ENCODE data around the gene ALOX15B.
"Not testable (repeated sequence)": the region's sequence is repeated elsewhere in the genome, so short reads cannot be mapped to it uniquely, and the experiment has no call there.

ALOX15B gene

DNA sequence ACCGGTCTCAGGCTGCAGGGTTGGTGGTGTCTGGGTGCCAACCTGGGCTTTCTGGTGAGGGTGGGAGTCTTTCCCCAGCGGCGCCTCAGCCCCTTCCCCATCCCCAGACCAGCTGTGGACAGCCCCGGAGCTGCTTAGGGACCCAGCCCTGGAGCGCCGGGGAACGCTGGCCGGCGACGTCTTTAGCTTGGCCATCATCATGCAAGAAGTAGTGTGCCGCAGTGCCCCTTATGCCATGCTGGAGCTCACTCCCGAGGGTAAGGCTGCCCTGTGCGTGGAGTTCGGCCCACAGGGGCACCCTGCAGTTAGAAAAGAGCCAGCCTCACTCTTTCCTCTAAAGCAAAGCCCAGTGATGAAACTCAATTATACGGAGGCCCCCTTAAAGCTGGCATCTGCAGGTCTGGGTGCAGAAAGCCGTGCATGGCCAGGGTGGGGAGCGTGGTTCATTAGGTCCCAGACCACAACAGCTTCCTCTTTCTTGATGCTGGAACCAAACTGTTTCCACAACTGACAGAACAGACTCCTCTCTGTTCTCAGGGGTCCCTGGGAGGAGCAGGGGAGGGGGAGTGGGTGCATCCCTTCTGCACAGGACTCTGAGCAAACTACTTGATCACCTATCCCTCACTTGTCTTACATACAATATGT is 25.7 kb upstream of the ALOX15B start:
- in situ Hi-C loops (cut with MboI; ENCODE audit: low sequenced_read_pairs) = no loop called here

- in situ Hi-C loops (cut with MboI; ENCODE audit: low sequenced_read_pairs) = no loop called here
Observed at GRCh38 chr17:8013731-8014557, 24.9 kb upstream of the ALOX15B start.

- in situ Hi-C loops (cut with MboI; ENCODE audit: low sequenced_read_pairs) = no loop called here
Observed at GRCh38 chr17:8014558-8014850, 24.4 kb upstream of the ALOX15B start.

- in situ Hi-C loops (cut with MboI; ENCODE audit: low sequenced_read_pairs) = no loop called here
Observed at GRCh38 chr17:8015236-8015956, 23.5 kb upstream of the ALOX15B start.

DNA sequence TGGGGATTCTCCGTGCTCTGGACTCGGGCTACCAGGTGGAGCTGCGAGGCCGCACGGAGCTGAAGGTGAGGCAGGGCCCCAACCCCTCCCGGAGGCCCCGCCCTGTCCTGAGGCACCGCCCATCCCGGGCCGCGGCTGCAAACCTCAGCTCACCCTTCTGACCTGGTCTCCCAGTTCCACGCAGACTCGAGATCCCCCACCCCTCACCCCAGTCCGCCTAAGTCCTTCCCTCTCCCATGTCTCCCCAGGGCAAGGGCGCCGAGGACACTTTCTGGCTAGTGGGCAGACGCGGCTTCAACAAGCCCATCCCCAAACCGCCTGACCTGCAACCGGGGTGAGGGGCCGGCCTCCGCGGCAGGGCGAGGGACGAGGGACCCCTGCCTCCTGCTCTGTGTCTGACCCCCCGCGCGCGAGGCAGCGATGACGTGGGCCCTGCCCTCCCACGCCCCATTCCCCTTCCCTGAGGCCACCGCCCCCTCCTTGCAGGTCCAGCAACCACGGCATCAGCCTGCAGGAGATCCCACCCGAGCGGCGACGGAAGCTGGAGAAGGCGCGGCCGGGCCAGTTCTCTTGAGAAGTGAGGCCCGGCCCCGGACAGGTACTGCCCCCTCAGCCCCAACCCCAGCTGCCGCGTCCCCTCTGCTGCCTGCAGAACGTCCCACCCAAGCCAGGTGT is 22.8 kb upstream of the ALOX15B start:
- in situ Hi-C loops (cut with MboI; ENCODE audit: low sequenced_read_pairs) = no loop called here

- in situ Hi-C loops (cut with MboI; ENCODE audit: low sequenced_read_pairs) = no loop called here
Observed at GRCh38 chr17:8016632-8017424, 22.0 kb upstream of the ALOX15B start.

GRCh38 chr17:8018436-8018835 is 20.4 kb upstream of the ALOX15B start:
- in situ Hi-C loops (cut with MboI; ENCODE audit: low sequenced_read_pairs) = no loop called here

DNA sequence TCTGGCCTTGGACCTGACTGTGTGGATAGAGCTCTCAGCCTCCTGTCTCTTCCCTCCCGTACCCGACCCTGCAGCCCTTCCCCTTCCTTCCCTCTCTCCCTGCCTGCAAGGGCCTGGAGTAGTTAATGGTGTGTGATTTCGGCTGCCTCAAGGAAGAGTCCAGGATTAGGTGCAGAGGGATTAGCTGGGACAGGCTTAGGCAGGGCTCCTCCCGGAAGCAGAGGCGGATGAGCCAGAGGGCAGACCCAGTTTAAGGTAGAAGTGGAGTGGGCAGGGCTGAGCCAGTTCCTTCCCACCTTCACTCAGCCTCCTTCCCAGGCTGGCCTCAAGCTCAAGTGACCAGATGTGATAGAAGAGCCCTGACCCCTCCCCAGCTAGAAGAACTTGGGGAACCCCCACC is 19.7 kb upstream of the ALOX15B start:
- in situ Hi-C loops (cut with MboI; ENCODE audit: low sequenced_read_pairs) = no loop called here

GRCh38 chr17:8019665-8020650 is 18.9 kb upstream of the ALOX15B start:
- in situ Hi-C loops (cut with MboI; ENCODE audit: low sequenced_read_pairs) = no loop called here

GRCh38 chr17:8020776-8021564 is 17.9 kb upstream of the ALOX15B start:
- in situ Hi-C loops (cut with MboI; ENCODE audit: low sequenced_read_pairs) = no loop called here

DNA sequence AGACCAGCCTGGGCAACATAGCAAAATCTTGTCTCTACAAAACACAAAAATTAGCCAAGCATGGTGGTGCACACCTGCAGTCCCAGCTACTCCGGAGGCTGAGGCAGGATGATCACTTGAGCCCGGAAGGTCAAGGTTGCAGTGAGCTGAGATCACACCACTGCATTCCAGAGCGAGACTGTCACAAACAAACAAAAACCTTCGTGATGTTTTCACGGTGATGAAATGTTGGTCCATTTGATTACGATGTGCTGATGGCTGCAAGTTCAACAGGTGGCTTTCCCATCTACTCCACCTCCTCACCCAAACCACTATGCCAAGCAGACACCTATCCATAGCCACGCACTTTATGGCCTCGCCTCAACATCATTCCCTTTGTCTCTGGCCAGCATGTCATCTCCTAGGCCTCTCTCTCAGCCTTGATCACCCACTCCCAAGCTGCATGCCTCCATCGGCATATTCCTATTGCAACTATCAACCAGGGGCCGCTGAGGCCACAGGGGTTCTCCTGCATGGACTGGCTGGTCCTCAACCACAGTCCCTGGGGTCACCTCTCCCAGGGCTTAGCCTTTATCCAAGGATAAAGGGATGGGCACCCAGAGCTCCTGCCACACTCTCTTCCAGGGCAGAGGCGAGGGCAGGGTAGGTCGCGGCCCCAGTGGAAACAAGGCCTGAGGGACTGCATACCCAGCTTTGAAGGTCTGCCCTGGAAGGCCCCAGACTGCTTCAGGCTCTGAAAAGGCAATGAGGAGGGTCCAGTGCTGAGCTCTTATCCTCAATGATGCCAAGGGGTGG is 17.1 kb upstream of the ALOX15B start:
- in situ Hi-C loops (cut with MboI; ENCODE audit: low sequenced_read_pairs) = no loop called here

DNA sequence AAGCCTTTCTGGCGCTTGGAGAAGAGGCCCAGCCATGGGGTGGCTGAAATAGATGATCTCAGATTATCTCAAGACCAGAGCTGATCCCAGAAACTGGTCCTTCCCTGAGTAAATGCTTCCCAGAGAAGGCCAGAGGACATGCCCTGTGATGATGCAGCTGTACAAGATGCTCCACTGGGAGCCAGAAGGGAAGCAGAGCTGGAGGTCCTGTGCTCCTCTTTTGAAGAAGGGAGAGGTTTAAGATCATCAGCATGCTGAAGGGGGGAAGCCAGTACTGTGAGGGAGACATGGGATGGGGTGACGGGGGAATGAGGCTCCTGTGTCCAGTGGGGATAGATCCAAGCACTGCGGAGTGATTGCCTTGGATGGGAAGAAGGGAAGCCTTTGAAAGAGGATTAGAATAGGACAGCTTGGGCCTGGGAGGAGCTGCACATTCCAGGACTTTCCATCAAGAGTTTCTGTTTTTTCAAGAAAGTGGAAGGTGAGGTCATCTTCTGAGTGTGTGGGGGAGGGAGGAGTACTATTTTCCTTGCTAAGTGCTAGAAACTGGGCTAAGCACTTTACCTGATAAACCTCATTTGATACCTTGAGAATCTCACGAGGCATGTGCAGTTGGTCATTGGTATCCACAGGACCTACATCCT is 16.4 kb upstream of the ALOX15B start:
- in situ Hi-C loops (cut with MboI; ENCODE audit: low sequenced_read_pairs) = no loop called here

DNA sequence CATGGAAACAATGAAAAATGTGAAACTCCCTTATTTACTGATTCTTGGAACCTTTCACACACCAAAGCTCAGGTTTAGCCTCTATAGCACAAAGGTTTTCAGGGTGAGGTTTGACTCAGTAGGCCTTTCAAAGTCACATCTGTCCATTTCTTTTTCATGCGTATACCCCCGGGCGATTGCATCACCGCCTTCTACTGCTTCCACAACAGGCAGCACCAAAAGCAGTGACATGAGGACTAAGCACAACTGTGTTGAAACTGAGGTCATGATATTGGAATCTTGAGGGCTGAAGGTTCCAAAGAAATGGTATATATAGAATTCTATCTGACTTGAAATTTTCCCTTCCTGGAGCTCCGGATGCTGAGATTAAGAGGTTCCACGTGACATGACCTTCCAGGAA is 14.7 kb upstream of the ALOX15B start:
- in situ Hi-C loops (cut with MboI; ENCODE audit: low sequenced_read_pairs) = not testable (repeated sequence)

- in situ Hi-C loops (cut with MboI; ENCODE audit: low sequenced_read_pairs) = no loop called here
Observed at GRCh38 chr17:8025176-8025911, 13.5 kb upstream of the ALOX15B start.

DNA sequence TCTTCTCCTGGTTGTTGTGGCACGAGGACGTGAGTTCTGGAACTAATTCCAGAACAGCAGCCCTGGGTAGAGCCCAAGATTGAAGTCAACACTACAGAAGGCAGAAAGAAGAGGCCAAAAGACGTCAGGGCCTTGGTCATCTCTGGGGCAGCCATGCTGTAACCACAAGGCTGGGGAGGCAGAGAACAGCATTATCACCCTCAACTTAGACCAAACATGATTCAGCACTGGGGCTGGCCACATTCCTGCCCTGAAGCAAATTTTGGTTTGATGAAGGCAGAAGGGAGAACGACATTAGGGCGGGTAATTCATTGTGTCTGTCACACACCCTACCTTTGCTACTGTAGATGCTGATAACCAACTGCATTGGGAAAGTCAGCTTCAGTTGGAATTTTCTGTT is 9.7 kb upstream of the ALOX15B start:
- in situ Hi-C loops (cut with MboI; ENCODE audit: low sequenced_read_pairs) = no loop called here

DNA sequence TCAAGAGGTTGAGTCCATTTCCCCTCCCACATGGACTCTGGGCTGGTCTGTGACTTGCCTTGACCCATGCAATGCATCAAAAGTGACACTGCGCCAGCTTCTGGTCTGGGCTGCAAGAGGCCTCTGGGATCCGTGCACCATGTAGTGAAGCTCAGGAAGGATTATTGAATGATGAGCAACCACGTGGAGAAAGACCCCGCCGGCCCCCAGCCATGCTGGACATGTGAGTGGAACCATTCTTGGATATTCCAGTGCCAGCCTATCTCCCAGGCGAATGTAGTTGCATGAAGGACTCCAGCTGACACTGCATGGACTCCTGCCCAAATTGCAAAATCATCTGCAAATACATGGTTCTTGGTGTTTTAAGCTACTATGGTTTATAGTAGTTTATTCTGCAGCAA is 7.6 kb upstream of the ALOX15B start:
- in situ Hi-C loops (cut with MboI; ENCODE audit: low sequenced_read_pairs) = no loop called here

- in situ Hi-C loops (cut with MboI; ENCODE audit: low sequenced_read_pairs) = no loop called here
Observed at GRCh38 chr17:8031950-8032349, 6.9 kb upstream of the ALOX15B start.

Data from HL-60/S4 (cell line).